Measurements from ENCODE around the gene SFXN3. TPM values are rescaled to one million over a fixed set of nuclear protein-coding genes. Genes with fewer than 3 reads are reported as not detected.
A peak's percentile ranks its signal among the peaks of the same experiment; 100 is the strongest.

SFXN3 gene
- total RNA-seq, 1 donor from 2014 or later: 41.3 TPM

DNA sequence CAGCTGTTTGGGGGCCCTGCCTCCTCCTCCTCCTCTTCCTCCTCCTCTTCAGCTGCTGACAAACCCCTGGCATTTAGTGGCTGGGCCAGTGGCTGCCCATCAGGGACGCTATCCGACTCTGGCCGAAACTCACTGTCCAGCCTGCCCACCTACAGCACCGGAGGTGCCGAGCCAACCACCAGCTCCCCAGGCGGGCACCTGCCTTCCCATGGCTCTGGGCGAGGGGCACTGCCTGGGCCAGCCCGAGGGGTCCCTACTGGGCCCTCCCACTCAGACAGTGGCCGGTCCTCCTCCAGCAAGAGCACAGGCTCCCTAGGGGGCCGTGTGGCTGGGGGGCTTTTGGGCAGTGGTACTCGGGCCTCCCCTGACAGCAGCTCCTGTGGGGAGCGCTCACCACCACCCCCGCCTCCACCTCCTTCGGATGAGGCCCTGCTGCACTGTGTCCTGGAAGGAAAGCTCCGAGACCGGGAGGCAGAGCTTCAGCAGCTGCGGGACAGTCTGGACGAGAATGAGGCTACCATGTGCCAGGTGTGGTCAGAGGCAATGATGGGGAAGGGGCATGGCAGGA, 27.3 kb upstream of the SFXN3 start:
- DNase-seq (ENCODE audit: low spot score): no peak
- H3K9me3 Mint-ChIP-seq: no peaks in the 10 kb centered on the region
- H3K36me3 Mint-ChIP-seq (ENCODE audit: low read depth): peaks cover 9% of the 10 kb centered on the region
- H3K27me3 Mint-ChIP-seq (ENCODE audit: low read depth): peaks cover 3% of the 10 kb centered on the region
- intact Hi-C loops (cut with micrococcal nuclease): no loop called here
- H3K4me3 Mint-ChIP-seq (ENCODE audit: low read depth): no peak overlapping the region
- H3K4me1 Mint-ChIP-seq (ENCODE audit: low read depth): peaks cover 5% of the 10 kb centered on the region
- no peak overlapping the region for H3K27ac Mint-ChIP-seq

- Mint-ChIP-seq H3K27ac (no peak overlapping the region), H3K36me3 (ENCODE audit: low read depth) (peaks cover 9% of the 10 kb centered on the region), H3K27me3 (ENCODE audit: low read depth) (peaks cover 3% of the 10 kb centered on the region), H3K9me3 (no peaks in the 10 kb centered on the region), H3K4me1 (ENCODE audit: low read depth) (peaks cover 3% of the 10 kb centered on the region), H3K4me3 (ENCODE audit: low read depth) (no peak overlapping the region)
- intact Hi-C loops (cut with micrococcal nuclease): no loop called here
- no peak for DNase-seq (ENCODE audit: low spot score)
Measured at GRCh38 chr10:101005361-101005760, 25.7 kb upstream of the SFXN3 start.

DNA sequence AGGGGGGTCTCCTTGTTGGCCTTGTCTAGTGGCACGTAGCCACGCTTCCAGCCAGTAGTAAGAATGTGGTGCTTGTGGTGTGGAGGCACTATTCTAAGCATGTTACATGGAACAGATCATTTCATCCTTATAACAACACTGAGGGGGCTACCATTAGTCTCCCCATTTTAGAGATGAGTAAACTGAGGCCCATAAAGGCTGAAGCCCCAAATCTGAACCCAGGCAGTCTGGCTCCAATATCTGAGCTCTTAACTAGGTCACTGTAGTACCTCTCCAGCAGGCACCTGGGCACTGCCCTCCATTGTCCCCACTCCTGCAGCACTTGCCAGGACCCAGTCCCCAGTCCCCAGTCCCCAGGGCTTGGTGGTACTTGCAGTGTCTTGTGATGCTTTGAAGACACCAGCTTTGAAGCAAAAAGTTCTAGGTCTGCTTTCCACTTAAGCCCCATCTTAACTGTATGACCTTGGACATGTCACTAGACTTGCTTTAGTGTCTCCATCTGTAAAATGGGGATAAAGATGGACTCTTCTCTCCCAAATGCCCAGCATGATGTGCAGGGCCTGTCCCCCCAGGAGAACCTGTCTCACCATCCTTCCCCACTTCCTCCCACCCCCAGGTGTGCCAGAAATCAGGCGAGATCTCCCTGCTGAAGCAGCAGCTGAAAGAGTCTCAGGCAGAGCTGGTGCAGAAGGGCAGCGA, 25.0 kb upstream of the SFXN3 start:
- no peak for DNase-seq (ENCODE audit: low spot score)
- H3K4me3 Mint-ChIP-seq (ENCODE audit: low read depth): no peak overlapping the region
- peaks cover 8% of the 10 kb centered on the region for H3K36me3 Mint-ChIP-seq (ENCODE audit: low read depth)
- peaks cover 2% of the 10 kb centered on the region for H3K27me3 Mint-ChIP-seq (ENCODE audit: low read depth)
- H3K9me3 Mint-ChIP-seq: no peaks in the 10 kb centered on the region
- peaks cover 2% of the 10 kb centered on the region for H3K4me1 Mint-ChIP-seq (ENCODE audit: low read depth)
- intact Hi-C loops (cut with micrococcal nuclease): no loop called here
- no peak overlapping the region for H3K27ac Mint-ChIP-seq

- no peaks in the 10 kb centered on the region for H3K27me3 Mint-ChIP-seq (ENCODE audit: low read depth)
- no peaks in the 10 kb centered on the region for H3K4me1 Mint-ChIP-seq (ENCODE audit: low read depth)
- H3K9me3 Mint-ChIP-seq: no peaks in the 10 kb centered on the region
- DNase-seq (ENCODE audit: low spot score): no peak
- H3K4me3 Mint-ChIP-seq (ENCODE audit: low read depth): no peak overlapping the region
- no peak overlapping the region for H3K27ac Mint-ChIP-seq
- peaks cover 6% of the 10 kb centered on the region for H3K36me3 Mint-ChIP-seq (ENCODE audit: low read depth)
- intact Hi-C loops (cut with micrococcal nuclease): no loop called here
Measured at GRCh38 chr10:101006593-101007098, 24.4 kb upstream of the SFXN3 start.

DNA sequence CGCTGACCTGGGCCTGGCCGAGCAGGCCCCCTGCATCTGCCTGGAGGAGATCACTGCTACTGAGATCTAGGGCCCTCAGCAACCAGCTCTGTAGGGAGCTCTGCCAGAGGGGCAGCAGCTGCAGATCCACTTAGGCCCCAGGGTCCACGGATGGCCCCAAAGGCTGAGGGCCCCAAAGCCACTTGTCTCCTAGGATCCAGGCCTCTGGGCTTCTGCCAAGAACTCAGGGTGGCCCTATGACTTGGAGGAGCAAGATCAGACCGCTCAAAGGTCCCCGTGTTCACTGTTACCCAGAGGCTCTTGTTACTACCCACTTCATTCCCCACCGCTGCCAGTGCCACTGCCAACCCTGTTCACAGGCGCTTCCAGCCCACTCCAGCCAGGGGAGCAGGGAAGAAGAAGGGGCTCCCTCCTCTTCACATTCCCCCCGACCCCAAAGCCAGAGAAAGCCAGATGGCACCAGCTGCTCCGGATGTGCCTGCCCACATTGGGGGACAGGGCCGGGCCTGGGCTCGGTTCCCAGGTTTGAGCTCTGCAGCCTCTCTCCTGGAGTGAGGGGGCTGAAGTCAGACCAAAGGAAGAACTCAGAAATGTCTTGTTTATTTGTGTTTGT, 23.8 kb upstream of the SFXN3 start:
- no peak overlapping the region for H3K27ac Mint-ChIP-seq
- H3K4me1 Mint-ChIP-seq (ENCODE audit: low read depth): no peaks in the 10 kb centered on the region
- H3K9me3 Mint-ChIP-seq: no peaks in the 10 kb centered on the region
- intact Hi-C loops (cut with micrococcal nuclease): no loop called here
- no peaks in the 10 kb centered on the region for H3K27me3 Mint-ChIP-seq (ENCODE audit: low read depth)
- no peak for DNase-seq (ENCODE audit: low spot score)
- peaks cover 6% of the 10 kb centered on the region for H3K36me3 Mint-ChIP-seq (ENCODE audit: low read depth)
- no peak overlapping the region for H3K4me3 Mint-ChIP-seq (ENCODE audit: low read depth)

DNA sequence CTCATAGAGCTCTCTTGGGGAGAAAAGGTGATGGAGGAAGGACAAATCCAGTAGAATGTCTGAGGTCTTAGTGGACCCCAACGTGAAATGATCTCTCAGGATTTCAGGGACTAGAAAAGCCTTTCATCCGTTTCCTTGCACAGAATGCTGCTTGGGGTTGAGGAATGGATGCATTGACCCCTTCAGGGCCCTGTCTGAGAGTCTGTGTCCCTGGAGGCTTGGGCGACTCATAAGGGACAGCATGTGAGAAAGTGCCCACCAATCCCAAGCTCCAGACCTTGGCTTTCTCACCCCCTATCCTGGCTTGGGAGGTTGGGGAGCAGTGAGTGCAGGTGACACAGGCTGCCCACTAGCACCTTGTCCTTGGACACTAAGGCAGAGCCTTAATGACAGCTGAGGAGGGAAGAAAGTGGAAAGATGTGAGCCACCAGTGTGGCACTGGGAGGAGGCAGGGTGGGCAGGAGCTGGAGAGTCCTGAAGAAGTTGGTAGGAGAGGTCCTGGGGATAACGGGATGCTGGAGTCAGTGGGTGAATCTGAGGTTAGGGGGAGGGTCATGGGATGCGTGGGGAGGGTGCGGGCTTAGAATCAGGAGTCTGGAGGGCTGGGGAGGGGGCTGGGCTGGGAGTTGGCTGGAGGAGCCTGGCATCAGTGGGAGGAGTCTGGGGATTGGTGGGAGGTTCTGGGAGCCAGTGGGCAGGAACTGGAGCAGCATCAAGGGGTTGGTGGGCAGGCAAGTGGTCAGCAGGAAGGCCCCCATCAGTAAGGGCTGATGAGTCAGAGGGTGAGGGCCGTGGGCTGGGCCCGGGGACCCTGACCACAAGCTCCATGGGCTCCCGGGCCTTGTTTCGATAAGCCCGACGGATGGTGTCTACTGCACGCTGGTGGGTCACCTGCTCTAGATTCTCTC, 22.9 kb upstream of the SFXN3 start:
- Mint-ChIP-seq H3K9me3 (no peaks in the 10 kb centered on the region), H3K4me3 (ENCODE audit: low read depth) (no peak overlapping the region), H3K27me3 (ENCODE audit: low read depth) (peaks cover 1% of the 10 kb centered on the region), H3K27ac (no peak overlapping the region), H3K4me1 (ENCODE audit: low read depth) (peaks cover 5% of the 10 kb centered on the region), H3K36me3 (ENCODE audit: low read depth) (peaks cover 6% of the 10 kb centered on the region)
- DNase-seq (ENCODE audit: low spot score): no peak
- intact Hi-C loops (cut with micrococcal nuclease): no loop called here

DNA sequence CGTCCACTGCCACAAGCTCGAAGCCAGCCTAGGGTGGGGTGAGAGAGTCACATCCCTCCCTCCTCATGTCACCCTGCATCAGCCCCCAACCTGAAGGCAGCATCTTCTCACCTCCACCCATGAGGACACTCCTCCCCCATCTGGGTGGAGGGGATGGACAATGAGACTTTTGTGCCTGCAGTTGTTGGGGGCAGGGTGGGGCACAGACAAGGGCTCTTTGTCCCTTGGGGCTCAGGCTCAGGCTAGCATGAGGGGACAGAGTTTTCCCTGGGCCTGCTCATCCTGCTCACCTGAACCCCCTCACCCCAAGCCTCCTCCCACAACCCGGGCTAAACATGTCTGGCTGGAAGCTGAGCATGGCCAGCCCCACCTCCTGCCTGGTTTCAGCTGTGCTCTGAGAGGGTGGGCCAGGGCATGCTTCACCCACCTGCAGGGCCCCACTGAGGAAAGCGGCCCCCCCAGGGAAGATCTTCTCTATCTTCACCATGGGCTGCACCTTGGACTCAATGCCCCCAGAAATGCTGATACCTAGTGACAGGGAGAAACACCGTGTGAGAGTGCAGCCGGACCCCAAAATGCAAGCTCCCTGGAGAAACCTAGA, 22.1 kb upstream of the SFXN3 start:
- H3K9me3 Mint-ChIP-seq: no peaks in the 10 kb centered on the region
- DNase-seq (ENCODE audit: low spot score): no peak
- H3K4me3 Mint-ChIP-seq (ENCODE audit: low read depth): no peak overlapping the region
- H3K27ac Mint-ChIP-seq: no peak overlapping the region
- H3K27me3 Mint-ChIP-seq (ENCODE audit: low read depth): peaks cover 3% of the 10 kb centered on the region
- intact Hi-C loops (cut with micrococcal nuclease): no loop called here
- peaks cover 9% of the 10 kb centered on the region for H3K4me1 Mint-ChIP-seq (ENCODE audit: low read depth)
- H3K36me3 Mint-ChIP-seq (ENCODE audit: low read depth): peaks cover 6% of the 10 kb centered on the region

DNA sequence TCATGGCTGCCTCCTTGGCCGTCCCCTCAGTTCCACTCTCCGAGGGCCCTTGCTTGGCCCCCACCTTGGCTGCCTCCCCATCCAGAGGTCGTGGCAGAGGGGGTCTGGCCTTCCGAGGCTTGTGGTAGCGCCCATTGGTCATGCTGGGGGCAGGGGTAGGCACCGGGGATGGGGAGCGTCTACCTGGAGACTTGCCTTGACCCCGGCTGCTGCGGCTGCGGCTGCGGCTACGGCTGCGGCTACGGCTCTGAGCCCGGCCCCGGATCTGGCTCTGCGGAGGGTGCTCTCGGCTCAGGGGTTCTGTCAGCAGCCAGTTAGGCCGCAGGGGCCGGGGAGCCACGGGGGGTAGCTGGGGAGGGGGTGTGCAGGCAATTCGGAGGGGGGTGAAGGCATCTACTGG, 20.7 kb upstream of the SFXN3 start:
- intact Hi-C loops (cut with micrococcal nuclease): loop anchor here (5.0 kb wide), 1 partner anchor 43 kb away; the partner anchor contains the start of gene SEMA4G
- no peak overlapping the region for H3K4me3 Mint-ChIP-seq (ENCODE audit: low read depth)

DNA sequence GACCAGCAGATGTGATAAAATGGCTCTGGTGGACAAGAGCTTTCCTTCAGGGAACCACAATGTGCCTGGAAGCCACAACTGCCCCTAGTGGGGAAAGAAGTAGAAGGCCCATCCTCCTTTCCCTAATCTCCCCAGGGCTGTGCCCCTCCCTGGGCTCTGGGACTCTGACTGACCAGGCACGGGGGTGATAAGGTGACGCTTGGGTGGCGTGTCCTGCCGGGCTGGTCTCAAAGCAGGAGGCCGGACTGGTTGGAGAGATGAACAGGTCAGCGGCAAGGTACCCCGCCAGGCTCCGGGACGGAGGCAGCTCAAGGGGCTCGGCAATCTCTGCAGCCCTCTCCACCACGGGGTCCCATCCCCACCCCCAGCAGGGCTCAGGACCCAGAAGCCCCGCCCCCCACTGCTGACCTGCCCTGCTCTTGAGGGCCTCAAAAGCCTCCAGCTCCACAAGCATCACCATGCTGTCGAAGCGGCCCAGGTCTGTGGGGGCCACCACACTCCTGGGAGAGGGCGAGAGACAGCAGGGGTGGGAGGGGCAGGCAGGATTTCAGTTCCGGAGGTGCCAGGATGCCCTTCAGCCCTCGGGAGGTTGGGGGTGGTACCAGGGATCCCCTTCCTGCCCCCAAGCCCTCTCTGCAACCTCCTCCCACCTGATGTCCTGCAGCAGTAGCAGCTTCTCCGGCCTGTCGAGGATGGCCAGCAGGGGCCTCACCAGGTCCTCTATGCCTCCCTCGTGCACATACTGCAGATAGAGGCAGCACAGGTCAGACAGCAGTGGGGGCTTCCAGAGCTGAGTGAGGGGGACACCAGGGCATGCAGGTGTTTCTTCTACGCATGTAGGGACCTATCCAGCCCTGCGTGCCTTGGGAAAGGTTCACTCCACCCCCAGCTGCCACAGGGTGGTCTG, 19.3 kb upstream of the SFXN3 start:
- no peak for DNase-seq (ENCODE audit: low spot score)
- Mint-ChIP-seq H3K4me1 (ENCODE audit: low read depth) (peaks cover 23% of the 10 kb centered on the region), H3K27ac (no peak overlapping the region), H3K36me3 (ENCODE audit: low read depth) (no peaks in the 10 kb centered on the region), H3K27me3 (ENCODE audit: low read depth) (peaks cover 11% of the 10 kb centered on the region), H3K4me3 (ENCODE audit: low read depth) (no peak overlapping the region), H3K9me3 (no peaks in the 10 kb centered on the region)
- intact Hi-C loops (cut with micrococcal nuclease): loop anchor here (2.0 to 5.0 kb wide), 2 partner anchors 21 to 44 kb away; partner anchors contain the start of gene SEMA4G

More for the DNA sequence above, 20.7 kb upstream of the SFXN3 start:
- Mint-ChIP-seq H3K9me3 (no peaks in the 10 kb centered on the region), H3K27me3 (ENCODE audit: low read depth) (peaks cover 3% of the 10 kb centered on the region), H3K36me3 (ENCODE audit: low read depth) (peaks cover 3% of the 10 kb centered on the region), H3K27ac (no peak overlapping the region), H3K4me1 (ENCODE audit: low read depth) (peaks cover 20% of the 10 kb centered on the region)
- no peak for DNase-seq (ENCODE audit: low spot score)

DNA sequence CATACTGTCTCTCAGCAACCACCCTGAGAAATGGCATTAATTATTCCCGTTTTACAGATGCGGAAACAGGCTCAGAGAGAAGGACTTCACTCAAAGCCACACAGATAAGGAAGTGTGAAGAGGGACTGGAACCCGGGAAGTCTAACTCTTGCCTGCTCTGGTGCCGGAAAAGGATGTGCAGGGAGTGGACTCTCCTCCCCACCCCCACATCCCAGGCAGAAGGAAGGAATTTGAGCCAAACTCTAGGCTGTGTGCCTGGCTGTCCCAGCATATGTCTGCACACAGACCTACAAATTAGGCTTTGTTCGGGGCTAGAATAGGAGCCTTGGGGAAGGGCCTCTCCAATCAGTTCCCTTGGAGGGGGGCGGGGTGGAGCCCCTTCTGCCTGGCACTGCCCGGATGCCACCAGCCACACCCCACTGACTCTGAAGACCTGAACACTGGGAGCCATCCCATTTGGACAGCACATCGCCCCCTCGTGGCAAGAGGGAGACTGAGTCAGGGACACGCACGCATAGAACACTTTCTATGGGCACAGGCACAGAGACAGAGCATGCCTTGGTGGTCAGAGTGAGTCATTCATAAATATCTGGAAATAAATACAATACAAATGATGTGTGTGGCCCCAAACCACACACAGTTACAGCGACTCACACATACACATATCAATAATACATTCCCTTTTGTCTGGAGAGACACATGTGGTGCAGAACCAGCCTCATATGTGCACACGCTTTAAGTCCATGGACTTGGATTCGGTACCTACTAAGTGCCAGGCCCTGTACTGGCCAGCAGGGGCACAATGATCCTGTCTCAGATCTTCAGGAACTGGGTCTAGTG, 18.3 kb upstream of the SFXN3 start:
- Mint-ChIP-seq H3K4me3 (ENCODE audit: low read depth) (no peak overlapping the region), H3K9me3 (no peaks in the 10 kb centered on the region), H3K36me3 (ENCODE audit: low read depth) (no peaks in the 10 kb centered on the region), H3K27ac (peak overlapping the region; percentile 6), H3K27me3 (ENCODE audit: low read depth) (peaks cover 20% of the 10 kb centered on the region), H3K4me1 (ENCODE audit: low read depth) (peaks cover 23% of the 10 kb centered on the region)
- intact Hi-C loops (cut with micrococcal nuclease): loop anchor here (1.0 to 5.0 kb wide), 3 partner anchors 13 to 45 kb away; partner anchors contain the start of genes LZTS2 and SEMA4G
- DNase-seq (ENCODE audit: low spot score): peak; percentile 68

GRCh38 chr10:101013365-101013825, 17.6 kb upstream of the SFXN3 start:
- H3K27ac Mint-ChIP-seq: peak overlapping the region; percentile 6
- intact Hi-C loops (cut with micrococcal nuclease): loop anchor here (1.0 to 5.0 kb wide), 3 partner anchors 14 to 46 kb away; partner anchors contain the start of genes LZTS2 and SEMA4G
- no peak for DNase-seq (ENCODE audit: low spot score)
- H3K27me3 Mint-ChIP-seq (ENCODE audit: low read depth): peaks cover 22% of the 10 kb centered on the region
- H3K4me1 Mint-ChIP-seq (ENCODE audit: low read depth): peaks cover 23% of the 10 kb centered on the region
- H3K9me3 Mint-ChIP-seq: no peaks in the 10 kb centered on the region
- no peak overlapping the region for H3K4me3 Mint-ChIP-seq (ENCODE audit: low read depth)
- H3K36me3 Mint-ChIP-seq (ENCODE audit: low read depth): no peaks in the 10 kb centered on the region

All from activated T-helper 2 cell treated with anti-CD3 and anti-CD28 coated beads, Interferon-gamma antibody, Interleukin-2, Interleukin-4, amounts not matched to agents 10 μg/mL and 5 μg/mL and 100 μg/mL, durations not matched to agents 14 hours and 24 hours and 36 hours (primary cell).